NCI-H510A (cell line): ENCODE data around the gene ZSCAN5B.
"Not testable (repeated sequence)": the region's sequence is repeated elsewhere in the genome, so short reads cannot be mapped to it uniquely, and the experiment has no call there.

Source experiments
- DNase-seq: peaks from one replicate; lab custom pipeline; 2025; lab: John Stamatoyannopoulos, UW

The ZSCAN5B gene

GRCh38 chr19:56176310-56176709, 21.3 kb downstream of the ZSCAN5B start:
- not testable (repeated sequence) for DNase-seq

GRCh38 chr19:56175861-56176307, 21.7 kb downstream of the ZSCAN5B start, which contains the start of gene GALP:
TSS of gene GALP (plus strand) at chr19:56176008. CDS start at chr19:56177109, 1,101 bp downstream.
- DNase-seq = not testable (repeated sequence)

GRCh38 chr19:56174550-56174949, 23.0 kb downstream of the ZSCAN5B start:
- no peak for DNase-seq

- no peak for DNase-seq
Observed at GRCh38 chr19:56174086-56174485, 23.5 kb downstream of the ZSCAN5B start.

- peak; percentile 66 for DNase-seq
Observed at GRCh38 chr19:56170261-56170660, 27.3 kb downstream of the ZSCAN5B start.

GRCh38 chr19:56167064-56167578, 30.5 kb downstream of the ZSCAN5B start:
- no peak for DNase-seq

GRCh38 chr19:56163097-56163496, 34.5 kb downstream of the ZSCAN5B start:
- DNase-seq = no peak

GRCh38 chr19:56162258-56162657, 35.3 kb downstream of the ZSCAN5B start:
- DNase-seq = no peak

- no peak for DNase-seq
Observed at GRCh38 chr19:56161534-56161933, 36.0 kb downstream of the ZSCAN5B start.

- no peak for DNase-seq
Observed at GRCh38 chr19:56159622-56160271, 37.8 kb downstream of the ZSCAN5B start.

- no peak for DNase-seq
Observed at GRCh38 chr19:56159009-56159559, 38.5 kb downstream of the ZSCAN5B start.

GRCh38 chr19:56158170-56158757, 39.3 kb downstream of the ZSCAN5B start:
- no peak for DNase-seq

GRCh38 chr19:56156768-56157167, 40.8 kb downstream of the ZSCAN5B start:
- no peak for DNase-seq

GRCh38 chr19:56155124-56155687, 42.4 kb downstream of the ZSCAN5B start:
- no peak for DNase-seq

GRCh38 chr19:56153507-56153906, 44.1 kb downstream of the ZSCAN5B start:
- no peak for DNase-seq

- DNase-seq = no peak
Observed at GRCh38 chr19:56152644-56153043, 44.9 kb downstream of the ZSCAN5B start.

- no peak for DNase-seq
Observed at GRCh38 chr19:56150358-56150757, 47.2 kb downstream of the ZSCAN5B start.

GRCh38 chr19:56149656-56150038, 47.9 kb downstream of the ZSCAN5B start:
- no peak for DNase-seq

GRCh38 chr19:56148955-56149655, 48.5 kb downstream of the ZSCAN5B start:
- not testable (repeated sequence) for DNase-seq

GRCh38 chr19:56148096-56148495, 49.5 kb downstream of the ZSCAN5B start:
- DNase-seq = no peak

GRCh38 chr19:56147307-56147706, 50.3 kb downstream of the ZSCAN5B start:
- no peak for DNase-seq

GRCh38 chr19:56146904-56147303, 50.7 kb downstream of the ZSCAN5B start:
- DNase-seq = no peak
